CD4-positive, alpha-beta T cell (primary cell): ENCODE results near the gene DBNDD1. TPM values are rescaled to one million over a fixed set of nuclear protein-coding genes. Genes with fewer than 3 reads are reported as not detected.
"Not testable (repeated sequence)": the region's sequence is repeated elsewhere in the genome, so short reads cannot be mapped to it uniquely, and the experiment has no call there.

Experiments used
- ATAC-seq: fragments of 200-7000 bp; cut with Tn5 transposase; one replicate; pipeline ENCODE4 v1.10.0; 2022; ENCODE audit warnings: mild to moderate bottlenecking; ENCODE audit not compliant: poor library complexity
- CTCF ChIA-PET: fragments of 350-600 bp; sonication (Branson Sonifier 250); formaldehyde crosslinking; loops from one replicate; lab custom pipeline; 2021; ENCODE audit warnings: antibody characterized with exemption, inconsistent platforms; lab: Charles Lee
- POLR2A ChIA-PET: fragments of 350-600 bp; sonication (Branson Sonifier 250); formaldehyde crosslinking; loops from one replicate; lab custom pipeline; 2021; ENCODE audit warnings: antibody characterized with exemption, inconsistent platforms; lab: Charles Lee
- DNase-seq, 14 experiments: peaks; one replicate each; pipeline ENCODE4 v3.0.0-alpha.2; 2013 to 2020; ENCODE audit warnings: mixed read lengths in 2 of 14
- H3K27ac ChIP-seq, 2 donors: one replicate each; pipeline versions ENCODE4 v1.5.1 to v1.7.0; 2013; ENCODE audit warnings: low read length in 2 of 2, low read depth in 1 of 2, mild to moderate bottlenecking in 1 of 2
- H3K27me3 ChIP-seq, 2 experiments: 1 replicate in 1 of 2; 2 replicates in 1 of 2; pipeline versions ENCODE4 v1.6.1 to v1.7.0; 2013; ENCODE audit warnings: low read length in 2 of 2, control low read depth in 1 of 2, mild to moderate bottlenecking in 1 of 2, moderate library complexity in 1 of 2; ENCODE audit not compliant: insufficient read depth in 2 of 2, control insufficient read depth in 1 of 2
- H3K36me3 ChIP-seq: one replicate; pipeline ENCODE4 v1.6.1; 2013; ENCODE audit warnings: low read length, control low read depth; ENCODE audit not compliant: insufficient read depth
- H3K4me1 ChIP-seq: one replicate; pipeline ENCODE4 v1.6.1; 2013; ENCODE audit warnings: low read length, control low read depth; ENCODE audit not compliant: insufficient read depth
- H3K4me3 ChIP-seq: one replicate; pipeline ENCODE4 v1.5.1; 2013; ENCODE audit warnings: mild to moderate bottlenecking, low read length, moderate library complexity
- H3K9me3 ChIP-seq, 2 experiments: 1 replicate in 1 of 2; 2 replicates in 1 of 2; pipeline versions ENCODE4 v1.6.1 to v1.7.0; 2013; ENCODE audit warnings: low read length in 2 of 2, mild to moderate bottlenecking in 2 of 2, control low read depth in 1 of 2, moderate library complexity in 1 of 2; ENCODE audit not compliant: control insufficient read depth in 1 of 2, insufficient read depth in 1 of 2
- H3K27ac Mint-ChIP-seq: one replicate; pipeline ENCODE4 v1.8.0; 2020; ENCODE audit warnings: mixed read lengths
- H3K27me3 Mint-ChIP-seq: one replicate; pipeline ENCODE4 v1.8.0; 2021; ENCODE audit warnings: mixed read lengths
- H3K36me3 Mint-ChIP-seq: one replicate; pipeline ENCODE4 v1.8.0; 2021; ENCODE audit warnings: low read depth, mixed read lengths
- H3K4me1 Mint-ChIP-seq: one replicate; pipeline ENCODE4 v1.8.0; 2021; ENCODE audit warnings: low read depth, mixed read lengths
- H3K4me3 Mint-ChIP-seq: one replicate; pipeline ENCODE4 v1.8.0; 2020; ENCODE audit warnings: mild to moderate bottlenecking, mixed read lengths
- H3K9me3 Mint-ChIP-seq: one replicate; pipeline ENCODE4 v1.8.0; 2020; ENCODE audit warnings: mixed read lengths
- CTCF ChIP-seq: fragments of 200-600 bp; IDR thresholded peaks from one replicate; pipeline ENCODE4 v1.8.0; 2022; ENCODE audit warnings: antibody characterized with exemption, mild to moderate bottlenecking
- intact Hi-C, 2 experiments: fragments of 100-400 bp; cut with DNase I in 1 of 2; cut with micrococcal nuclease in 1 of 2; formaldehyde crosslinking; loops; one replicate each; pipeline versions ENCODE4 v1.15.1 to v1.9.0; 2023 to 2025; cut with DNase I, micrococcal nuclease
- total RNA-seq, 174 experiments: library from RNA in 2 of 174; stranded (reverse) in 2 of 174; gene quantifications; one replicate each; pipeline ENCODE4 v1.2.3 and lab custom pipeline; 2021 to 2026

DBNDD1 gene
- total RNA-seq, 2 experiments from 2014 or later, result 2.6 to 2.8 TPM

- intact Hi-C loops, result no loop called here
- H3K27me3 Mint-ChIP-seq, result peaks cover 6% of the 10 kb centered on the region
- no peak overlapping the region for H3K27ac Mint-ChIP-seq
- POLR2A ChIA-PET, result no interaction called here
- Histone ChIP-seq H3K4me1 (no peaks in the 10 kb centered on the region), H3K36me3 (no peaks in the 10 kb centered on the region), H3K4me3 (no peak overlapping the region), H3K27me3 (peaks cover 0 to 3% of the 10 kb centered on the region in 2 experiments), H3K9me3 (peaks cover 19 to 22% of the 10 kb centered on the region in 2 experiments), H3K27ac (no peak overlapping the region)
- no peaks in the 10 kb centered on the region for H3K36me3 Mint-ChIP-seq
- CTCF ChIA-PET, result no interaction called here
- peaks cover 13% of the 10 kb centered on the region for H3K9me3 Mint-ChIP-seq
- peak; percentile 44 for ATAC-seq
- no peak for TF ChIP-seq CTCF
- DNase-seq, result peak in 1 of 14 experiments; percentile 47
- H3K4me3 Mint-ChIP-seq, result no peak overlapping the region
- no peaks in the 10 kb centered on the region for H3K4me1 Mint-ChIP-seq
These were observed 38.5 kb upstream of the DBNDD1 start for GRCh38 chr16:90057738-90058173.

- intact Hi-C loops, H3K27me3 Mint-ChIP-seq, H3K27ac Mint-ChIP-seq, H3K4me3 ChIP-seq, H3K4me3 Mint-ChIP-seq, H3K36me3 ChIP-seq, H3K4me1 ChIP-seq, CTCF ChIA-PET, ATAC-seq, H3K27me3 ChIP-seq, H3K27ac ChIP-seq, H3K4me1 Mint-ChIP-seq, DNase-seq, H3K36me3 Mint-ChIP-seq, POLR2A ChIA-PET: not testable (repeated sequence)
- H3K9me3 Mint-ChIP-seq, result peaks cover 13% of the 10 kb centered on the region
- peaks cover 19 to 22% of the 10 kb centered on the region in 2 experiments for H3K9me3 ChIP-seq
These were observed 37.3 kb upstream of the DBNDD1 start for GRCh38 chr16:90056521-90056920.

- CTCF ChIA-PET, result no interaction called here
- Mint-ChIP-seq H3K27me3 (peaks cover 2% of the 10 kb centered on the region), H3K4me3 (no peak overlapping the region), H3K4me1 (no peaks in the 10 kb centered on the region), H3K27ac (no peak overlapping the region), H3K36me3 (no peaks in the 10 kb centered on the region), H3K9me3 (peaks cover 13% of the 10 kb centered on the region)
- H3K4me1 ChIP-seq, result no peaks in the 10 kb centered on the region
- intact Hi-C loops, result no loop called here
- no peak overlapping the region for H3K27ac ChIP-seq
- no peaks in the 10 kb centered on the region for H3K36me3 ChIP-seq
- H3K4me3 ChIP-seq, result no peak overlapping the region
- TF ChIP-seq CTCF, result no peak
- peaks cover 19 to 22% of the 10 kb centered on the region in 2 experiments for H3K9me3 ChIP-seq
- H3K27me3 ChIP-seq, result peaks cover 0 to 3% of the 10 kb centered on the region in 2 experiments
- POLR2A ChIA-PET, result no interaction called here
- no peak for DNase-seq
- ATAC-seq, result no peak
These were observed 36.1 kb upstream of the DBNDD1 start for GRCh38 chr16:90055371-90055770.

GRCh38 chr16:90054554-90054953 lies 35.3 kb upstream of the DBNDD1 start:
- Mint-ChIP-seq H3K27ac (no peak overlapping the region), H3K36me3 (no peaks in the 10 kb centered on the region), H3K4me3 (no peak overlapping the region), H3K9me3 (peaks cover 13% of the 10 kb centered on the region), H3K4me1 (no peaks in the 10 kb centered on the region), H3K27me3 (no peaks in the 10 kb centered on the region)
- Histone ChIP-seq H3K27ac (no peak overlapping the region), H3K4me1 (no peaks in the 10 kb centered on the region), H3K36me3 (no peaks in the 10 kb centered on the region), H3K9me3 (peaks cover 19 to 22% of the 10 kb centered on the region in 2 experiments), H3K27me3 (peaks cover 0 to 3% of the 10 kb centered on the region in 2 experiments), H3K4me3 (no peak overlapping the region)
- ChIA-PET POLR2A (no interaction called here), CTCF (no interaction called here)
- no peak for TF ChIP-seq CTCF
- intact Hi-C loops, result no loop called here
- ATAC-seq (no peak), DNase-seq (no peak)
